ENCODE measurements around the gene HS2ST1. TPM values are rescaled to one million over a fixed set of nuclear protein-coding genes. Genes with fewer than 3 reads are reported as not detected.

HS2ST1 gene
- total RNA-seq, 6 experiments from 2014 or later: 23.8 to 26.8 (median 24.8) TPM

GRCh38 chr1:87156124-87156523 lies 241.7 kb downstream of the HS2ST1 start:
- Mint-ChIP-seq H3K4me1 (ENCODE audit: low read depth) (no peaks in the 10 kb centered on the region), H3K4me3 (no peak overlapping the region), H3K36me3 (ENCODE audit: low read depth) (no peaks in the 10 kb centered on the region), H3K9me3 (no peaks in the 10 kb centered on the region), H3K27me3 (ENCODE audit: insufficient read depth) (no peaks in the 10 kb centered on the region), H3K27ac (no peak overlapping the region)
- TF ChIP-seq, protein P1, sequence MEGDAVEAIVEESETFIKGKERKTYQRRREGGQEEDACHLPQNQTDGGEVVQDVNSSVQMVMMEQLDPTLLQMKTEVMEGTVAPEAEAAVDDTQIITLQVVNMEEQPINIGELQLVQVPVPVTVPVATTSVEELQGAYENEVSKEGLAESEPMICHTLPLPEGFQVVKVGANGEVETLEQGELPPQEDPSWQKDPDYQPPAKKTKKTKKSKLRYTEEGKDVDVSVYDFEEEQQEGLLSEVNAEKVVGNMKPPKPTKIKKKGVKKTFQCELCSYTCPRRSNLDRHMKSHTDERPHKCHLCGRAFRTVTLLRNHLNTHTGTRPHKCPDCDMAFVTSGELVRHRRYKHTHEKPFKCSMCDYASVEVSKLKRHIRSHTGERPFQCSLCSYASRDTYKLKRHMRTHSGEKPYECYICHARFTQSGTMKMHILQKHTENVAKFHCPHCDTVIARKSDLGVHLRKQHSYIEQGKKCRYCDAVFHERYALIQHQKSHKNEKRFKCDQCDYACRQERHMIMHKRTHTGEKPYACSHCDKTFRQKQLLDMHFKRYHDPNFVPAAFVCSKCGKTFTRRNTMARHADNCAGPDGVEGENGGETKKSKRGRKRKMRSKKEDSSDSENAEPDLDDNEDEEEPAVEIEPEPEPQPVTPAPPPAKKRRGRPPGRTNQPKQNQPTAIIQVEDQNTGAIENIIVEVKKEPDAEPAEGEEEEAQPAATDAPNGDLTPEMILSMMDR (IDR thresholded peaks at IDR 0.05): no peak
- DNase-seq: no peak

DNA sequence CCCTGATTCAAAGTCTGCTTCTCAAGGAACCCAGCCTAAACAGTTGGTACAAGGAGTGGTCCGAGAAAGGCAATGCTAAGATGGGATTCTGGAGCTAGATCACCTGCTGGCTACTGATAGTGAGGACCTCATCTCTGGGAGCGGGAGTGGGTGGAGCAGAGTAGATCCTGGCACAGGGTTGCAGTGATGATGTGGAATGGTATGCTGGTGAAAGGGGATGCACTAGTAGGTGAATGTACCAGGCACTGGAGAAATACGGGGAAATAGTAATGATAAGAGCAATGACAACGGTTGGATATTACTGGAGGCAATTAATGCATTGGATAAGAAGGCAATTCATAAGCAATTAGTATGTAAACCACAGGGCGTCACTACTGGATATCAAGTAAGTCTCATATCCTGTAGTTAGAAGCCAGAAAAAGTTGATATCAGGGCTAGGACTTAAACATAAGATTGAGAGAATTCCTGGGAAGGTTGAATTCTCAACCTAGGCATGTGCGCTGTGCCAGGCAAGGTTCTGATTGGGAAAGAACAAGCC lies 245.0 kb downstream of the HS2ST1 start:
- no peak for DNase-seq
- H3K4me3 Mint-ChIP-seq: no peak overlapping the region
- no peaks in the 10 kb centered on the region for H3K36me3 Mint-ChIP-seq (ENCODE audit: low read depth)
- H3K27me3 Mint-ChIP-seq (ENCODE audit: insufficient read depth): peaks cover 5% of the 10 kb centered on the region
- TF ChIP-seq, protein P1 (IDR thresholded peaks at IDR 0.05): no peak
- no peak overlapping the region for H3K27ac Mint-ChIP-seq
- no peaks in the 10 kb centered on the region for H3K9me3 Mint-ChIP-seq
- no peaks in the 10 kb centered on the region for H3K4me1 Mint-ChIP-seq (ENCODE audit: low read depth)

Other genes with a start within 250 kb of the HS2ST1 start
- 100 to 1,000 TPM in 3 of 6 experiments, 10 to 100 TPM in 3; 91.0 to 102 (median 100) TPM for gene SH3GLB1, start 210.1 kb upstream of the HS2ST1 start, total RNA-seq (2021; fragmentation: NEBNext Ultra II Directional; extraction: Animal tissue kit (Norgen Biotek cat#: 25700))
- gene SELENOF, start 509 bp upstream of the HS2ST1 start, total RNA-seq (2021; fragmentation: NEBNext Ultra II Directional; extraction: Animal tissue kit (Norgen Biotek cat#: 25700)): 100 to 1,000 TPM; 251 to 322 (median 278) TPM

Measured in HFFc6 (cell line).